ENCODE data around the gene MRAS.
A peak's percentile ranks its signal among the peaks of the same experiment; 100 is the strongest.
"Not testable (repeated sequence)": the region's sequence is repeated elsewhere in the genome, so short reads cannot be mapped to it uniquely, and the experiment has no call there.

The MRAS gene

GRCh38 chr3:138408751-138409570, 60.6 kb downstream of the MRAS start:
- TF ChIP-seq CTCF (IDR thresholded peaks at IDR 0.05; ENCODE audit: low read depth, low read length) = no peak
- DNase-seq (ENCODE audit: low read depth in 2 of 2) = no peak
- no peak overlapping the region for H3K4me3 ChIP-seq (replicated peaks in 1 of 2; ENCODE audit: low read depth in 2 of 2, low read length in 2 of 2)

DNA sequence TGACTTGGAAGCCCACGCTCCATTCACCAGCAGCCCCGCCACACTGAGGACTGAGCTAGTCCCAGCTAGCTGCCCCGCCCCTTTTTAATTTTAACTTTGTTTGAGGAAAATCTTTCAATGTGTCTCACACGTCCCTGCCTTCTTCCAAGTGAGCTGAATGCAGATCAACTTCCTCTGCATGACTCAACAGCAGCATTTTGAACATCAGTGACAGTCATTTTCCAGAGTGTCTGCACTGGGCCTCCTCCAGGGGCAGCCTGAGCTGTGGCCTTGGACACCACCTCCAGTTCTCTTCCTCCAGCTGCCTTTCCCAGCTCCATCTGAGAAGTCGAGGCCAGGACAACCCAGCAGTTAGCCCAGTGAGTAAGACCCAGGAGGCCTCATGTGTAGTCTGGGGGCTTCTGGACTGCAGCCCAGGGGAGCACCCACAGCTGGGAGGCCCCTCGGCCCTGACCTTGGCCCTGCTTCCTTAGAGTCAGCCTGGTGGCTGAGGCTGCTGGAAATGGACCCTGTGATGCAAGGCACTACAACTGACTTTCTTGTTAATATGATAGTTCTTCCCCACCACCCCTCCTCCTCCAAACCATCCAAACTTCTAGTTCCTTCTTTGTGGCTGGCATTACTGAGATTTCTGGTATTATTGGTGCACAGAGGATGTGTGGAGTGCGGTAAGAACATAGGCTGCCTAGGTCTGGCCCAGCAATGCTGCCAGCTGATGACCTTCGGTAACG, 64.6 kb downstream of the MRAS start:
- TF ChIP-seq CTCF (IDR thresholded peaks at IDR 0.05; ENCODE audit: low read depth, low read length) = peak; percentile 5
- peak; percentile 8 to 60 for DNase-seq (ENCODE audit: low read depth in 2 of 2)

DNA sequence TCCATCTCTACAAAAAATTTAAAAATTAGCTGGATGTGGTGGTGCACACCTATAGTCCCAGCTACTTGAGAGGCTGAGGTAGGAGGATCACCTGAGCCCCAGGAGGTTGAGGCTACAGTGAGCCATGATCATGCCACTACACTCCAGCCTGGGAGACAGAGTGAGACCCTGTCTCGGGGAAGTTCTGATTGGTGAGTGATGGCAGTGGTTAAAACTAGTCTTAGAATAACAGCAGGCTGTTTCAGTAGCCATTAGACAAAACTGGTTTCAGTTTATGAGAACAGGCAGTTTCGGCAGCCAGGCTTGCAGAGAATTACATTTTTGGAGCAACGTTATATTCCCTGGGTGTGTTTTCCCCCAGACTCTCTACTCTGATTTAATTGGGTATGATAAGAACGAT, 67.9 kb downstream of the MRAS start:
- DNase-seq (ENCODE audit: low read depth in 2 of 2); H3K4me3 ChIP-seq (replicated peaks in 1 of 2; ENCODE audit: low read depth in 2 of 2, low read length in 2 of 2): not testable (repeated sequence)

More for the DNA sequence above, 64.6 kb downstream of the MRAS start:
- H3K4me3 ChIP-seq (replicated peaks in 1 of 2; ENCODE audit: low read depth in 2 of 2, low read length in 2 of 2) = no peak overlapping the region

- peak; percentile 86 to 89 for DNase-seq (ENCODE audit: low read depth in 2 of 2)
- peak; percentile 98 for TF ChIP-seq CTCF (IDR thresholded peaks at IDR 0.05; ENCODE audit: low read depth, low read length)
Measured at GRCh38 chr3:138417559-138417982, 69.2 kb downstream of the MRAS start.

GRCh38 chr3:138418601-138419206, 70.3 kb downstream of the MRAS start:
- no peak overlapping the region for H3K4me3 ChIP-seq (replicated peaks in 1 of 2; ENCODE audit: low read depth in 2 of 2, low read length in 2 of 2)
- peak in 1 of 2 donors; percentile 15 for DNase-seq (ENCODE audit: low read depth in 2 of 2)
- TF ChIP-seq CTCF (IDR thresholded peaks at IDR 0.05; ENCODE audit: low read depth, low read length) = no peak

More at GRCh38 chr3:138417559-138417982, 69.2 kb downstream of the MRAS start:
- H3K4me3 ChIP-seq (replicated peaks in 1 of 2; ENCODE audit: low read depth in 2 of 2, low read length in 2 of 2) = no peak overlapping the region

DNA sequence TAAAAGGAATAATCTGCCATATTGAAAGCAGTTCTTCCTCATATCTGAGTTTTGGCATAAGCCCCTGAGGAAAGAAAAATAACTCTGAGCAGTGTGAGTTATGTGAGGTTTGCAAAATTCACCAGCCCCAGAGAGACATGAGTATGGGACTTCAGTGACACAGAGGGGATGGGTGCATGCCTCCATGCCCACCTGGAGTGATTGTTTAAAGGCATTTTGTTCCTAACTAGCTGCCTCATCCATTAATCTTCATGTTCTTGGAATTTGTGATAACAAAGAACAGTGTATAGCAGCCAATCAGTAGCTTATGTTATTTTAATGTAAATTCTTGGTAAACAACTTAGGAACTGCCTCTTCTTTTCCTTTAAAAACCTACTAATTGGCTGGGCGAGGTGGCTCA, 74.9 kb downstream of the MRAS start:
- DNase-seq (ENCODE audit: low read depth in 2 of 2) = no peak
- no peak overlapping the region for H3K4me3 ChIP-seq (replicated peaks in 1 of 2; ENCODE audit: low read depth in 2 of 2, low read length in 2 of 2)
- no peak for TF ChIP-seq CTCF (IDR thresholded peaks at IDR 0.05; ENCODE audit: low read depth, low read length)

GRCh38 chr3:138424323-138424722, 75.9 kb downstream of the MRAS start:
- DNase-seq (ENCODE audit: low read depth in 2 of 2) = no peak
- no peak for TF ChIP-seq CTCF (IDR thresholded peaks at IDR 0.05; ENCODE audit: low read depth, low read length)
- H3K4me3 ChIP-seq (replicated peaks in 1 of 2; ENCODE audit: low read depth in 2 of 2, low read length in 2 of 2) = no peak overlapping the region

Measured in cardiac fibroblast (primary cell).